Activated T-helper 2 cell treated with anti-CD3 and anti-CD28 coated beads, Interferon-gamma antibody, Interleukin-2, Interleukin-4, amounts not matched to agents 10 μg/mL and 5 μg/mL and 100 μg/mL, durations not matched to agents 14 hours and 24 hours and 36 hours (primary cell): ENCODE measurements around the gene SHB. TPM values are rescaled to one million over a fixed set of nuclear protein-coding genes. Genes with fewer than 3 reads are reported as not detected.
"Not testable (repeated sequence)": the region's sequence is repeated elsewhere in the genome, so short reads cannot be mapped to it uniquely, and the experiment has no call there.

ENCODE experiments used
- DNase-seq: peaks from one replicate; pipeline ENCODE4 v3.0.0; 2021; ENCODE audit warnings: low spot score
- H3K27ac Mint-ChIP-seq: one replicate; pipeline ENCODE4 v1.8.0; 2021; ENCODE audit warnings: mixed read lengths
- H3K27me3 Mint-ChIP-seq: one replicate; pipeline ENCODE4 v1.8.0; 2021; ENCODE audit warnings: low read depth, mixed read lengths
- H3K36me3 Mint-ChIP-seq: one replicate; pipeline ENCODE4 v1.8.0; 2021; ENCODE audit warnings: low read depth, mixed read lengths
- H3K4me1 Mint-ChIP-seq: one replicate; pipeline ENCODE4 v1.8.0; 2021; ENCODE audit warnings: low read depth, mixed read lengths
- H3K4me3 Mint-ChIP-seq: one replicate; pipeline ENCODE4 v1.8.0; 2021; ENCODE audit warnings: low read depth, mild to moderate bottlenecking, moderate library complexity, mixed read lengths
- H3K9me3 Mint-ChIP-seq: one replicate; pipeline ENCODE4 v1.8.0; 2021; ENCODE audit warnings: mixed read lengths
- intact Hi-C: fragments of 100-400 bp; cut with micrococcal nuclease; formaldehyde crosslinking; loops from one replicate; pipeline ENCODE4 v1.15.1; 2023
- total RNA-seq: library from RNA; stranded (reverse); gene quantifications from 2 replicates; pipeline ENCODE4 v1.2.3, GENCODE V29; 2022

SHB gene
- total RNA-seq, 1 donor from 2014 or later = 1.9 TPM

DNA sequence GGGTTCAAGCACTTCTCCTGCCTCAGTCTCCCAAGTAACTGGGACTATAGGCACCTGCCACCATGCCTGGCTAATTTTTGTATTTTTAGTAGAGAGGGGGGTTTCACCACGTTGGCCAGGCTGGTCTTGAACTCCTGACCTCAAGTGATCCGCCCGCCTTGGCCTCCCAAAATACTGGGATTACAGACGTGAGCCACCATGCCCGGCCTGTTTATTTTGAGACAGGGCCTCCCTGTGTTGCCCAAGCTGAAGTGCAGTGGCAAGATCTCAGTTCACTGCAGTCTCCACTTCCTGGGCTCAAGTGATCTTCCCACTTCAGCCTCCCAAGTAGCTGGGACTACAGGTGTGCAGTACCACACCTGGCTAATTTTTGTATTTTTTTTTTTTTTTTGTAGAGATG is 159.2 kb downstream of the SHB start:
- not testable (repeated sequence) for H3K4me3 Mint-ChIP-seq, DNase-seq, H3K4me1 Mint-ChIP-seq, H3K36me3 Mint-ChIP-seq, H3K27me3 Mint-ChIP-seq, H3K27ac Mint-ChIP-seq, H3K9me3 Mint-ChIP-seq
- intact Hi-C loops = loop anchor here (10.0 kb wide), 1 partner anchor 45 kb away; no protein-coding TSS in a partner anchor

DNA sequence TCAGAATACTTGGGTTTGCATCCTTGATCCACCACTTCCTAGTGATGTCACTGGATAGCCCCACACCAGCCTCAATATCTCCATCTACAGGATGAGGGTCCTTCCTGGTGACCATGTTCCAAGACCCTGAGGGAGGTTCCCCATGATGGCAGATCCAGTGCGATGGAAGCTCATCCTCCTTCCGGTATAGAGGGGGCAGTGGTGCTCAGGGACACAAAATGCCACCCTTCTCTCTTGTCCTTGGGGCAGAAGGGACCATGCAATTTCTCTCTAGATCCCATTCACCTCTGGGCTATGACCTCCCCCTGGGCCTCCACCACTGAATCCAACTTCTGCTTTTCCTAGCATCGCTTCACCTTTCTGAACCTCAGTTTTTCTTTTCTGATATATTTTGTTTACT is 159.7 kb downstream of the SHB start:
- H3K4me1 Mint-ChIP-seq = peaks cover 9% of the 10 kb centered on the region
- intact Hi-C loops = loop anchor here (10.0 kb wide), 1 partner anchor 45 kb away; no protein-coding TSS in a partner anchor
- DNase-seq = no peak
- H3K27ac Mint-ChIP-seq = no peak overlapping the region
- no peak overlapping the region for H3K4me3 Mint-ChIP-seq
- H3K36me3 Mint-ChIP-seq = no peaks in the 10 kb centered on the region
- peaks cover 2% of the 10 kb centered on the region for H3K27me3 Mint-ChIP-seq
- no peaks in the 10 kb centered on the region for H3K9me3 Mint-ChIP-seq

DNA sequence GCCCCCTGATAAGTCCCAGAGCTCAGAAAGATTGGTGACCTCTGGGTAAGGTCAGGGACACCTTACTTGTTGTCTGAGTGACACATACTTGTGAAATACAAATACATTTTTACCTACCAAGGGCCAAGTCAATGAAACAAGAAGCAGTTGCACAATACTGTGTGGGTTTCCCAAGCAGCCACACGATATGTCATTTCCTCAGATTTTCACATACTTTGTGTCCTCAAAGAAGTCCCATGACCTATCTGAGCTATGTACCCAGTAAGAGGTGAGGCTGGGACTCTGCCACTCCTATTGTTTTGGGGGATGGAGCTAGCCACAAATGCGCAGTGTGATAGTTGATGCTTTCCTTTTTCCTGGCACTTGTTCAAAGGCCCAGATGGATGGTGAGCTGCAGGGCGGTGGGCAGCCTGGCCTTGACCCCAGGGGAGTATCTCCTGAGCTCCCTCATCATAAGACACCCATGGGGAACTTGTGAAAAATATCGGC is 160.3 kb downstream of the SHB start:
- no peak overlapping the region for H3K27ac Mint-ChIP-seq
- no peaks in the 10 kb centered on the region for H3K9me3 Mint-ChIP-seq
- H3K27me3 Mint-ChIP-seq = peaks cover 2% of the 10 kb centered on the region
- peaks cover 10% of the 10 kb centered on the region for H3K4me1 Mint-ChIP-seq
- intact Hi-C loops = loop anchor here (10.0 kb wide), 1 partner anchor 46 kb away; no protein-coding TSS in a partner anchor
- DNase-seq = no peak
- no peak overlapping the region for H3K4me3 Mint-ChIP-seq
- H3K36me3 Mint-ChIP-seq = no peaks in the 10 kb centered on the region

DNA sequence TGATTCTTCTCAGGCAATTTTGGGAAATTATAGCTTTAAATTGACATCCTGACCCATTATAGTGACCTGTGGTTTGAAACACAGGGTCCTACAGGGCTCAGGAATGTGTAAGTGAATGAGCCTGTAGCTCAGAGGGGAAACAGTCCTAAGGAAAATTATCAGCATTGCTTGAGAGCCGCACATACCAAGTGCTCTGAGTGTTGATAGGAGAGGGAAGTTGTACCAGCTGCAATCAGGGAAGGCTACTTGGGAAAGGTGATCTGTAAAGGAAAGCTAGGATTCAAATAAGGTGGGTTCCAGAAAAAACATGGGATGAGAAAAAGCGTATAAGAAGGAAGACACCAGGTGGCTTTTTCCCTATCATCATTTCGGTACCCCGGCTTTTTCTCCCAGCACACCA is 160.7 kb downstream of the SHB start:
- no peak for DNase-seq
- H3K4me1 Mint-ChIP-seq = peaks cover 8% of the 10 kb centered on the region
- H3K4me3 Mint-ChIP-seq = no peak overlapping the region
- peaks cover 2% of the 10 kb centered on the region for H3K27me3 Mint-ChIP-seq
- no peaks in the 10 kb centered on the region for H3K36me3 Mint-ChIP-seq
- no peak overlapping the region for H3K27ac Mint-ChIP-seq
- H3K9me3 Mint-ChIP-seq = no peaks in the 10 kb centered on the region
- intact Hi-C loops = loop anchor here (10.0 kb wide), 1 partner anchor 47 kb away; no protein-coding TSS in a partner anchor

- H3K4me3 Mint-ChIP-seq = peak overlapping the region; percentile 20
- H3K27me3 Mint-ChIP-seq = peaks cover 2% of the 10 kb centered on the region
- intact Hi-C loops = loop anchor here (10.0 kb wide), 1 partner anchor 48 kb away; no protein-coding TSS in a partner anchor
- no peaks in the 10 kb centered on the region for H3K36me3 Mint-ChIP-seq
- H3K27ac Mint-ChIP-seq = no peak overlapping the region
- H3K4me1 Mint-ChIP-seq = peaks cover 15% of the 10 kb centered on the region
- H3K9me3 Mint-ChIP-seq = no peaks in the 10 kb centered on the region
- no peak for DNase-seq
Measured at GRCh38 chr9:37906312-37907239, 162.5 kb downstream of the SHB start.

DNA sequence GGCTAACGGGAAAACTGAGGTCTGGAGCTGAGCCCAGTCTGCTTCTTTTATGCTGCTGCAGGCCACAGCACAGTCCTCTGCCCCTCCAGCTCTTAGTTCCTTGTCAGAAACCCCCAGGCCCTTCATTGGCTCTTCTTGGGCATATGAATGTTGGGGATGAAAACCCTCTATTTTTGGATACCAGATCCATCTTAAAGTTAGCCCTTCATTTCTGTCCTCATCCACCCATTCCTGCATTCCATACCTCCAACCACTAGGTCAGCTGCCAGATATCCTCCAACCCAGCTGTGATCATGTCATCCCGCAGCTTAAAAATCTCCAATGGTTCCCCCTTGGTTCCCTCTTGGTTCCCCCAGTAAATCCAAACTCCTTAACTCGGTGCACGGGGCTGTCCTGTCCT is 163.3 kb downstream of the SHB start:
- H3K36me3 Mint-ChIP-seq = peaks cover 1% of the 10 kb centered on the region
- no peak for DNase-seq
- H3K4me1 Mint-ChIP-seq = peaks cover 15% of the 10 kb centered on the region
- H3K4me3 Mint-ChIP-seq = peak overlapping the region; percentile 20
- peaks cover 2% of the 10 kb centered on the region for H3K27me3 Mint-ChIP-seq
- H3K9me3 Mint-ChIP-seq = no peaks in the 10 kb centered on the region
- intact Hi-C loops = loop anchor here (2.0 to 10.0 kb wide), 2 partner anchors 49 to 255 kb away; no protein-coding TSS in a partner anchor
- H3K27ac Mint-ChIP-seq = no peak overlapping the region

DNA sequence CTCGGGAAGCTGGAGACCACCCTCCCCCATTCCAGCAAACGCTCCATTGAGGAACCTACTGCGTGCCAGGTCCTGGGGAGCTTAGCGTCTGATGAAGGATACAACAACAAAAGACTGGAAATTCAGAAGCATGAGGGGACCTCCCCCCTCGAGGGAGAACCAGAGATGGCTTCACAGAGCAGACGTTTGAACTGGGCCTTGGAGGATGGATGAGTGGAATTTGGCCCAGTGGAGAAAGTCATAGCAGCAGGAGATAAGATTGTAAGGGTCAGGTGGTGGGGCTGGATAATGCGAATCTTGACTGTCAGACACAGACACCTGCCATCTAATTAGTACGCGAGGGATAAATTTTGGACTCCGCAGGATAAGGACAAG is 163.9 kb downstream of the SHB start:
- H3K27me3 Mint-ChIP-seq = peaks cover 2% of the 10 kb centered on the region

GRCh38 chr9:37904445-37905130 is 164.4 kb downstream of the SHB start:
- H3K27me3 Mint-ChIP-seq = peaks cover 2% of the 10 kb centered on the region
- H3K27ac Mint-ChIP-seq = peak overlapping the region; percentile 90
- no peaks in the 10 kb centered on the region for H3K9me3 Mint-ChIP-seq
- H3K4me3 Mint-ChIP-seq = peak overlapping the region; percentile 84
- H3K36me3 Mint-ChIP-seq = peaks cover 4% of the 10 kb centered on the region
- DNase-seq = no peak
- intact Hi-C loops = loop anchor here (1.0 to 10.0 kb wide), 12 partner anchors 47 to 488 kb away; partner anchors contain the start of genes ALDH1B1, DCAF10, POLR1E and TOMM5
- H3K4me1 Mint-ChIP-seq = peaks cover 15% of the 10 kb centered on the region

More for the DNA sequence above, 163.9 kb downstream of the SHB start:
- Mint-ChIP-seq H3K36me3 (peaks cover 4% of the 10 kb centered on the region), H3K9me3 (no peaks in the 10 kb centered on the region), H3K4me1 (peaks cover 15% of the 10 kb centered on the region), H3K27ac (no peak overlapping the region), H3K4me3 (peak overlapping the region; percentile 2)
- intact Hi-C loops = loop anchor here (2.0 to 10.0 kb wide), 2 partner anchors 50 to 256 kb away; no protein-coding TSS in a partner anchor
- DNase-seq = no peak

DNA sequence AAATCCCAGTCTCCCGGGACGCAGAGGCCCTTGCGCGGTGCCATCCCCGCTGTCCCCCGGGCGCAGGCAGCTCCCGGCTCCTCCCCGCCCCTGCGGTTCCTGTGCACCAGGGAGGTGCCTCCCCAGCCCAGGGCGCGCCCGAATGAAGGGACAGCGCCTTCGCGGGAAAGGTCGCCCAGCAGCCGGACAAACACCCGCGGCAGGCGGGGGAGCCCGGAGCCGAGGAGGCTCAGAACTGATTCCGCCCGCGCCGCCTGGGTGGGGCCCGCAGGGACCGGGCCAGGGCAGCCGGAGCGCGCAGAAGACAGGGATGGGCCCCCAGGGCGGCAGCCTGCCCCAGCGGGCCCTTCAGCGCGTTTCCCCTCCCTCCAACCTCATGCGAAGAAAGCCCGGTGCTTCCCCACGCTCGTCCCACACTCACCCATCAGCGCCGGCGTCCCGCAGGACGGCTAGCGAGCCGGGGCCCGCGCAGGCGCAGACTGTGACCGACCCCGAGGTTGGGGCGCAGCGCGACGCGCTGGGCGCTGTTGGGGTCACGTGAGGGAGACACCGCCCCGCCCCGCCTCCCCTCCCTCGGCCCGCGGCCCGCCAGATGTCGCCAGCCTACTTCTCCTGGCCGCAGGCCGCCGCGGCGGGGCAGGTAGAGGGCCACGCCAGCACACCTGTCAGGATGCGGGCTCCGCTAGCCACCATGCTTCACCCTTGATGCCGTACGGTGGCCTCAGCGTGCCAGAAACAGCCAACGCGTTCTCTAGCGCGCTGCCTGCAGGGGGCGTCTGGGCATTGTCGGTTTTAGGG is 165.2 kb downstream of the SHB start, which contains the start of gene SLC25A51:
SLC25A51 (minus strand) TSS at position 481 of the 798 bp plus-strand sequence. CDS start 15,577 bp downstream, outside the sequence.
- Mint-ChIP-seq H3K27ac (peak within 1 kb of the TSS; percentile 90), H3K4me1 (peaks cover 15% of the 10 kb centered on the region), H3K9me3 (no peaks in the 10 kb centered on the region), H3K27me3 (peaks cover 2% of the 10 kb centered on the region), H3K36me3 (peaks cover 9% of the 10 kb centered on the region), H3K4me3 (peak within 1 kb of the TSS; percentile 84)
- intact Hi-C loops = loop anchor here (1.0 to 10.0 kb wide), 12 partner anchors 47 to 488 kb away; partner anchors contain the start of genes ALDH1B1, DCAF10, POLR1E and TOMM5
- peak; percentile 91 for DNase-seq

DNA sequence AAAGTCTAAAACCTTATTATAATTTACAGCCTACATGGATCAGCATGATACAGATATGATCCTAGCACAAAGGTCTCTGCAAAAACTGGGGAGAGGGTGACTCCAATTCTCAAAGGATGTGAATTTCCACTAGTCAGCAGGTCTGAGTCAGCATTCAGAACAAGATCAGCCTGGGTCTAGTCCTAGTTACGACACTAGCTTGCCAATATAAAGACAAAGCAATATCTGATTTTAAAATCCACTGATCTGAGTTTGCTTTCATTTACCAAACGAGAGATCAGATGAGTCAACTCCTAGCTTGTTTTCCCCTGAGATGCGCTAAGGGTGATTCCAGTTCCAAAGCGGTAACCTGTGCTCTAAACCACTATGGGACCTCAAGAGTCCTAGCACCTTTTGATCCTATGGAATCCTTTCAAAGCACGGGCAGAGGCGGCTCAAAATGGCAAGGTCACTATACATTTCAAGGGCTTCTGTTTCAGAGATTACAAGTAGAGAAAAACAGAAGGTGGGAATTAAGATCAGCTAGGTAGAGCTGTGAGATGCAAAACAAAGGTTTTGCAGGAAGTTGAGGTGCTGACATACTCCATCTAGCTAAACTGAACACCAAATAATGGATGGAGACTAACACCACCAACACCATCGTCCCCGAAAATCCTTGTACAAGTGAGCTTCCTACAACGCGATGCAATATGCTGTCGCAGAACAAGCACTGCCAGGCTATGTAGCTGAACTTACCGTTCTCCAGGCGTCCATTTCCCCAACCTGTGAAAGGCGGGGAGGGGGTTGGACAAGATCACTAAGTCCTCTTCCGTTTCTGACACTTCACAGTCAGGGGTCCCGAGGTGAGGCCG is 166.0 kb downstream of the SHB start:
- H3K4me3 Mint-ChIP-seq = peak overlapping the region; percentile 84
- H3K27me3 Mint-ChIP-seq = peaks cover 2% of the 10 kb centered on the region
- no peaks in the 10 kb centered on the region for H3K9me3 Mint-ChIP-seq
- intact Hi-C loops = loop anchor here (5.0 to 10.0 kb wide), 8 partner anchors 46 to 489 kb away; partner anchors contain the start of genes ALDH1B1, POLR1E, TOMM5 and ZBTB5
- DNase-seq = no peak
- H3K27ac Mint-ChIP-seq = peak overlapping the region; percentile 82
- peaks cover 12% of the 10 kb centered on the region for H3K4me1 Mint-ChIP-seq
- peaks cover 11% of the 10 kb centered on the region for H3K36me3 Mint-ChIP-seq

DNA sequence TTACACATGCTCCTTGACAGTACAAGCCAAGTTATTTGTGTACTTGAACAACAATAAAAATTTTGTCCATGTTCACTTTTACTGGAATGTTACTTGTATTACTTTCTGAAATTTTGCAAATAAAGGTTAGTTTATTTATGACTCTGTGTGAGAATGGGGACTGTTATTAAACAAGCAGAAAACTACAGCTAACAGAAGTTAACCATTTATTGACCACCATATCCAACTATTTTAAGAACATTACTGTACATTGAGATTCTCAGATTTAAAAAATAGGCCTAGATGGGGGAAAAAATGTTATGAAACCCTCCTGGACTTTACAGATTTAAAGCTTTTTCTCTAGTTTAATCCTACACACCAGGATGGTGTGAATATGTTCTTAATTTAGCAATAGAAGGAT is 166.9 kb downstream of the SHB start:
- H3K27me3 Mint-ChIP-seq = peaks cover 2% of the 10 kb centered on the region
- H3K4me3 Mint-ChIP-seq = no peak overlapping the region
- intact Hi-C loops = loop anchor here (5.0 to 10.0 kb wide), 8 partner anchors 45 to 490 kb away; partner anchors contain the start of genes ALDH1B1, POLR1E, TOMM5 and ZBTB5
- peaks cover 17% of the 10 kb centered on the region for H3K4me1 Mint-ChIP-seq
- no peak overlapping the region for H3K27ac Mint-ChIP-seq
- H3K36me3 Mint-ChIP-seq = peaks cover 16% of the 10 kb centered on the region
- H3K9me3 Mint-ChIP-seq = no peaks in the 10 kb centered on the region
- DNase-seq = no peak
